LNCaP clone FGC (cell line): ENCODE measurements around the gene DYNC1I1.
A peak's percentile ranks its signal among the peaks of the same experiment; 100 is the strongest.

ENCODE experiments used
- DNase-seq: peaks from one replicate; pipeline ENCODE4 v3.0.0-alpha.2; 2011; ENCODE audit warnings: low read depth
- H3K4me3 ChIP-seq: 2 replicates; pipeline ENCODE4 v1.5.1; 2011; ENCODE audit warnings: mild to moderate bottlenecking, low read depth, low read length, control low read depth
- TF ChIP-seq, protein P1 (sequence below): IDR thresholded peaks from 2 replicates; pipeline ENCODE4 v1.5.1; 2012; ENCODE audit warnings: mild to moderate bottlenecking; ENCODE audit not compliant: control insufficient read depth, insufficient read depth; ENCODE audit errors: extremely low read depth

DYNC1I1 gene

DNA sequence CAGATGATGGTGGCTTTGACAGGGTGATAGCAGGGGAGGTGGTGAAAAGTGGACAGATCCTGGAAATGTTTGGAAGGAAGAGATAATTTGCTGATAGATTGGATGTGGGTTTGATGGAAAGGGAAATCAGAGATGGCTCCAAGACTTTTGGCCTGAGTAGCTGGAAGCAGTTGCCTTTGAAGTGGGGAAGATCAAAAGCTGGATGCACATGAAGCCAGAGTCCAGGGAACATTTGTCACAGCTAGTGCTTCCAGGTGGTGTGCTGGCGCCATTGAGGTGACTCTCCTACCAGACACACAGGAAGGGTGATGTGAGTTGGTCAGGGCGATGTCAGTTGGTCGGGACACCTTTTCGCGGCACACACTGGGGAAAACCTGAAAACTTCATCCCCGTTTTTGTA lies 15.9 kb downstream of the DYNC1I1 start:
- TF ChIP-seq, protein P1, sequence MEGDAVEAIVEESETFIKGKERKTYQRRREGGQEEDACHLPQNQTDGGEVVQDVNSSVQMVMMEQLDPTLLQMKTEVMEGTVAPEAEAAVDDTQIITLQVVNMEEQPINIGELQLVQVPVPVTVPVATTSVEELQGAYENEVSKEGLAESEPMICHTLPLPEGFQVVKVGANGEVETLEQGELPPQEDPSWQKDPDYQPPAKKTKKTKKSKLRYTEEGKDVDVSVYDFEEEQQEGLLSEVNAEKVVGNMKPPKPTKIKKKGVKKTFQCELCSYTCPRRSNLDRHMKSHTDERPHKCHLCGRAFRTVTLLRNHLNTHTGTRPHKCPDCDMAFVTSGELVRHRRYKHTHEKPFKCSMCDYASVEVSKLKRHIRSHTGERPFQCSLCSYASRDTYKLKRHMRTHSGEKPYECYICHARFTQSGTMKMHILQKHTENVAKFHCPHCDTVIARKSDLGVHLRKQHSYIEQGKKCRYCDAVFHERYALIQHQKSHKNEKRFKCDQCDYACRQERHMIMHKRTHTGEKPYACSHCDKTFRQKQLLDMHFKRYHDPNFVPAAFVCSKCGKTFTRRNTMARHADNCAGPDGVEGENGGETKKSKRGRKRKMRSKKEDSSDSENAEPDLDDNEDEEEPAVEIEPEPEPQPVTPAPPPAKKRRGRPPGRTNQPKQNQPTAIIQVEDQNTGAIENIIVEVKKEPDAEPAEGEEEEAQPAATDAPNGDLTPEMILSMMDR = no peak
- H3K4me3 ChIP-seq = no peak overlapping the region
- DNase-seq = no peak

- TF ChIP-seq, protein P1 = no peak
- H3K4me3 ChIP-seq = no peak overlapping the region
- DNase-seq = no peak
Observed at GRCh38 chr7:95788884-95789283, 16.5 kb downstream of the DYNC1I1 start.

DNA sequence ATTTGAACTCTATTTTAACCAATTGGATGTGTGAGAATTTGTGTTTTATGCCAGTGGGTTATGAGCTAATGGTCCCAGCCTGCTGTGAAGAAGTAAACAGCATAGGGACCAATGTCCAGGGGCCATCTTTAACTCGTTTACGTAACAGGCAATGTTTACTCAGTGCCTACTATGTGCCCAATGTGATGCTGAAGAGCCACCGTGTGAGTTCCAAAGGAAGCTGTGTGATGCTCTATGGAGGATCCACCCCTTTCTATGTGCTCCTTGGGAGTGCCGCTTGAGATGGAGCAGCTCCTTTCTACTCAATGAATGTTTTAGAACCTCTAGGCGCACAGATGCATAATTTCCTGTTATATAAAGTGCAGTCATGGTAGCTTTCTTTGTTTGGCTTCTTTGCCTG lies 21.3 kb downstream of the DYNC1I1 start:
- TF ChIP-seq, protein P1 = no peak
- DNase-seq = no peak
- no peak overlapping the region for H3K4me3 ChIP-seq

DNA sequence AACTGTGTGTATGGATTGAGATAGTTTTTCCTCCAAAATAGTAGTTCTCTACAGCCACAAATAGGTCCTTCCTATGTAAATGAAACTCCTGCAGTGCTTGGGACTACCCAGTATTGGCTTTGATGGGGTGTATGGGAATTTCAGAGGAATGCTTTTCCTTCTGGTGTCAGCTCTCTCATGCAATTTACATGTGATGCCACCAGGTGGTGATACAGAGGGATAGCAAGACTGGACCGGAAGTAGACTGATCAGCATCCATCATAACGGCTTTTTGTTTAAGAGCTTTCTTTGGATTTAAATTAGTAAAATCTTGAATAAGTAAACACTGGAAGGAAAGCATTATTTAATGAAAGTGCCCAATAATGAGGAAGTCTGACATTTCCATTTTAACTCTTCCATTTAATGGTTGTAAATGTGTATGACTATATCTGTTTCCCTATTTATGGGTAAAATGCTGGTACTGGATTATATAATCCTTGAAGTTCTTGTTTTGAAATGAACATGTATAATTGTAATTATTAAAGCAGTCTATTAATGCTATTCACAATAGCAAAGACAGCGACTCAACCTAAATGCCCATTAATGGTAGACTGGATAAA lies 22.7 kb downstream of the DYNC1I1 start:
- peak; percentile 30 for DNase-seq
- no peak overlapping the region for H3K4me3 ChIP-seq
- TF ChIP-seq, protein P1 = peak; percentile 65

DNA sequence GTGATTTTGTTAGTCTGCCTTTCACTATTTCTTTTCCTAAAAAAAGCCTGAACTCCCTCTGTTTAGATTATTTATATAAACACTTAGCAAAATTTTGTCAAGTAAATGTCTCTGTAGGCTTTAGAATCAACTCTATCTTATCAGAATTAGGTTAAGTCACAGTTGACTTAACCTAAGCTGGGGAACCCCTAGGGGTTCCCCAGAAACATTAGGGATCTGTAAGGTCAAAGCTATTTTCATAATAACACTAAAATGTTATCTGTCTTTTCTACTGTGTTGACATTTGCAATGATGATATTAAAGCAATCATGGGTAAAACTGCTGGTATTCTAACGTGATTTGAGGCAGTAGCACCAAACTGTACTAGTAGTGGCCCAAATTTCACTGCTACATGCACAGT lies 24.3 kb downstream of the DYNC1I1 start:
- DNase-seq = no peak
- TF ChIP-seq, protein P1 = no peak
- H3K4me3 ChIP-seq = no peak overlapping the region

GRCh38 chr7:95798401-95798930 lies 26.1 kb downstream of the DYNC1I1 start:
- TF ChIP-seq, protein P1 = no peak
- H3K4me3 ChIP-seq = no peak overlapping the region
- no peak for DNase-seq

DNA sequence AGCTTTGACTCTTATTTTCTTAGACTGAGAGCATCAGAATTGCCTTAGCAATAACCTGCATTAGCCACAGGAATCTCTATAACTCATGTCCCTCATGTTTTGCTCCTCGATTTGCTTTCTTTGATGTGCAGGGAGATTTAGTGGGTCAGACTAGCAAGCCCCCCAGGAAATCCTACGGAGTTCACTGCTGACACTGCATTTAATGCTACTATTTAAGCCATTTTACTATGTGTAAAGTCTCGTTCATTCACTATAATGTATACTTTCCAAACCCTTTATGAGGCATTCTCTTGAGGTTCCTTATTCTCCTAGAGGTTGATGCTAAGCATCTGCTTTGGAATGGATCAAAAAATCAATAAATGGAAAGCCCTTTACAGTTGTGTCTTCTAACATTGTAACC lies 28.4 kb downstream of the DYNC1I1 start:
- DNase-seq = no peak
- no peak overlapping the region for H3K4me3 ChIP-seq
- TF ChIP-seq, protein P1 = no peak
